HG03159 (cell line): ENCODE data around the gene CST5.
"Not testable (repeated sequence)": the region's sequence is repeated elsewhere in the genome, so short reads cannot be mapped to it uniquely, and the experiment has no call there.

Experiments
- ATAC-seq: cut with Tn5 transposase; IDR thresholded peaks from one replicate; pipeline ENCODE4 v1.9.1; 2021; ENCODE audit warnings: mild to moderate bottlenecking, moderate library complexity; ENCODE audit not compliant: unreplicated experiment

CST5 gene

DNA sequence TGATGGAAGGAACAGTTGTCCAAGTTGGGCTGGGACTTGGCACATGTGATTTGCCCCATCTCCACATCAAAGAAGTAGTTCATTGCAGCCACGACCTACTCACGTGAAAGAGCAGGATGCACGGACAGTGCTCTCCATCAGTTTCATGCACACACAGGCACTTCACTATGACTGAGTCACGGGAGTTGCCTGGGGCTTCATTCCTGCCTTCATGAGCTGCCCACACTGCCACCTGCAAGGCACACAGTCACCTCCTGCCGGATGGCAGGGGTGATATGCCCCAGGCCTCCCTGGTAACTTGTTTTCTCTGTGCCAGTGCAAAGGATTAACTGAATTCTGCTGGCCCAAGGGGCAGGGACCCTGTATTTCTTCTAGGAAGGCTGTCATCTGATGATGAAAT lies 22.8 kb downstream of the CST5 start:
- ATAC-seq = no peak

DNA sequence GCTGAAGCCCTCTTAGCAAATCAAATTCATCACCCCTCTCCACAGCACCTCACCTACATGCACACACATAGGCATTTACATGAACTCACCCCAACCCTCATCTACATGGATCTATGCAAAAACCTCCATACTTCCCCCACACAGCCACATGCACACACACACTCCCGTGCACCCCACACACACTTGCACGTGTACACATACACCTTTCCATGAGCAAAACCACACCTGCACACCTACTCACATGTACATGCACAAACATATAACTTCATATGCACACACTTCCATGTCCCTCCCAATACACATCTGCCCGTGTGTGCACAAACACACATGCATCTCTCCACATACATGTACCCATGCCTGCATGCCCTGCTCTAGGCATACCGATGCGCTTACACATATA lies 23.3 kb downstream of the CST5 start:
- ATAC-seq = no peak

DNA sequence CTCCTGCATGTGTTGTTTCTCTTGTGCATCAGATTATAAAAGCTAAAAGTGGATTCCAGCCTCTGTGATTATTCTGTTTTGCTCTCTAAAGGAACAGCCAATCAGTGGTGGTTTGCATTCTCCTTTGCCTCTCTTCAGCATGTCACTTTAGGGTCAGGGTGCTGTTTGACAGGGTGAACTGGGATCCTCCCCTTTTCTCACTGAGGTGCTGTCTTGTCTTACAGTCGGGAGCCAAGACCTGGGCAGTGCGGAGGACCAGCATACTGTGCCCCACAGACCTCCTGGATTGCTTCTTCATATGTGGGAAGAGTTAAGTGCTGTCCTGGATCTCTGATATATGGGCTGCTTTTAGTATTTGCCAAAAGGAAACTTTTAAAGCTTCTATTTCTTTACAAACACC lies 37.9 kb downstream of the CST5 start:
- ATAC-seq = no peak

DNA sequence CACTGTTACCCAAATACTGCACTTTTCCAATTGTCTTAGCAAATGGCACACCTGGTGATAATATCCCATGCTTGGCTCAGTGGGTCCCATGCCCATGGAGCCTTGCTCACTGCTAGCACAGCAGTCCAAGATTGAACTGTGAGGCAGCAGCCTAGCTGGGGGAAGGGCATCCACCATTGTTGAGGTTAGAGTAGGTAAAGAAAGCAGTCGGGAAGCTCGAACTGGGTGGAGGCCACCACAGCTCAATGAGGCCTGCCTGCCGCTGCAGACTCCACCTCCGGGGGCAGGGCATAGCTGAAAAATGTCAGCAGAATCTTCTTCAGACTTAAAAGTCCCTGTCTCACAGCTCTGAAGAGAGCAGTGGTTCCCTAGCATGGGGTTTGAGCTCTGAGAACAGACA lies 43.8 kb downstream of the CST5 start:
- no peak for ATAC-seq

DNA sequence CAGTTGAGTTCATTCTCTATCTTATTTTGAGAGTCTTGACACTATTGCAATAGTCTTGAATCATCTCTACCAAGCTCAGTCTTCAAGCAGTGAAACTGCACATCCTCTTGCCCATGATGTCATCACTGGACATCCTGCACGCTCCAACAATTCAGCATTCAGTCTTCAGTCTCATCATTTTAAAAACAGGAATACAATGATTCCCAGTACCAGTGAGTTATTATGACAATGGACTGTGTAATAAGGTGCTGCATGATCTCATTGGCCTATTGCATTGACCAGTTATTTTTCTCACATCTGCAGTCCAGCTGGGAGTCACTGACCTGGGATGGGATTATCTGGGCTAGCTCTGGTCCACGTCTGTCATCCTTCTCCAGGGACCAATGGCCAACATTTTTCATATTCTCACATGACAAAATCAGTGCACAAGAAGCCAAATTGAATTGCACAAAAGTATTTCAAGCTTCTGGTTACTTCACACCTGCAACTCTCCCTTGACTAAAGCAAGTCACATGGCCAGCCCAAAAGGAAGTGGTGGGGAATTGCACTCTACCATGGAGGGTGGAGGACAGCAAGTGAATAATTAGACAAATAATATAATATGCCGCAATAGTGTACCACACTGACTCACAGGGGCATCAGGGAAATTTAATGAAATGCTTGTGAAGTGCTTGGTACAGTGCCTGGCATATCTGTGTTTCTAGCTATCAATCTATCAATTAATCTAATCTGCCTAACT lies 46.6 kb downstream of the CST5 start:
- ATAC-seq = no peak

DNA sequence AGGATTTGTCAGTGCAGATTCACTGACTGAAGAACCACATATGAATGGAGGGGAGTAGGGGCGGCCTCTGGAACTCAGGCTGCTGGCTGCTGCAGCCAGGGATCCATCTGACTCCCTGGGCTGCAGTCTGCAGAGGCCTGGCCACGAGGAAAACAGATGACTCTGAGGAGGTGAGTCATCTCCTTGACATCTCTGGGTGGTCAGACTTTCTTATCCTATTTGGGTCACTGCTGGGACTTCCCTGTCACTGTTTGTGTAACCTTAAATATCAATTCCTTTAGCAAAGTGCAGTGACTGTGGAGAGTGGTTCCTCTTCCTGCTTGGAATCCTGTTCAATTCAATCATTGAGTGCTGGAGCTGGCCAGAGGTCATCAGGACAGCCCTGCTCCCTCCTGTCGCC lies 47.6 kb downstream of the CST5 start:
- not testable (repeated sequence) for ATAC-seq

DNA sequence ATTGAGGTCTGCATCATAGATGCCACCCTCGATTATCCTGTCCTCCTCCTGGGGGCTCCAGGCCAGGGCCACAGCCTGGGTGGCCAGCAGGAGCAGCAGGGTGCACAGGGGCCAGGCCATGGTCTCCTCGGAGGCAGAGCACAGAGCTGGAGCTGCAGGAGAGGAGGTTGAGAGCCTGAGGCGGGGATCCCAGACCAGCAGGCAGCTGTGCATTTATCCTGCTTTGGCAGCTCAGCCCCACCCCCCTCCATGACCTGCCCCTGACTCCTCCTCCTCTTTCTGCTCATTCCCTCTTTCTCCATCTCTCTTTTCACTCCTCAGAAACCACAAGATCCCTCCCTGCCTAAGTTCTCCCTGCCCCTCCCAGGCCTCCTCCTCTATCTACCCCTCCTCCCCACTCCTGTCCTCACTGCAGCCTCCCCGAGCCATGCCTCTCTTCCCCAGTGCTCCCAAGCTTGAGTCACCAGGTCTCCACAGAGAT lies 53.0 kb downstream of the CST5 start, which contains the start of gene CST2:
TSS of gene CST2 (minus strand) at position 189 of the 481 bp plus-strand sequence. CDS start at position 120, 69 bp downstream.
- ATAC-seq = no peak
